H1 (cell line): ENCODE data around the gene OR2AP1. TPM values are rescaled to one million over a fixed set of nuclear protein-coding genes. Genes with fewer than 3 reads are reported as not detected.
A peak's percentile ranks its signal among the peaks of the same experiment; 100 is the strongest.
"Not testable (repeated sequence)": the region's sequence is repeated elsewhere in the genome, so short reads cannot be mapped to it uniquely, and the experiment has no call there.

Source experiments
- CTCF ChIA-PET: fragments of 300-600 bp; sonication (Branson Sonifier 250); formaldehyde crosslinking; loops from one replicate; lab custom pipeline; 2021; ENCODE audit not compliant: partially characterized antibody; lab: Charles Lee
- POLR2A ChIA-PET: fragments of 300-600 bp; sonication (Branson Sonifier 250); formaldehyde crosslinking; loops from one replicate; lab custom pipeline; 2021; ENCODE audit warnings: inconsistent platforms; ENCODE audit not compliant: partially characterized antibody; lab: Charles Lee
- DNase-seq, 2 experiments: peaks; one replicate each; pipeline versions ENCODE4 v3.0.0 to v3.0.0-alpha.2; 2010 to 2022; ENCODE audit warnings: low spot score in 2 of 2, low read depth in 1 of 2, mixed read lengths in 1 of 2
- FAIRE-seq: peaks from 2 replicates; lab custom pipeline; 2011; peaks lifted over from hg19 to GRCh38; lab: Jason Lieb, UNC
- H2AFZ ChIP-seq: 2 replicates; pipeline ENCODE4 v1.8.1; 2012; ENCODE audit warnings: low read length, inconsistent platforms
- H2AK5ac ChIP-seq: 2 replicates; pipeline ENCODE4 v1.6.1; 2013; ENCODE audit warnings: low read depth, low read length
- H2BK120ac ChIP-seq: replicated peaks from 2 replicates; pipeline ENCODE3; 2013; ENCODE audit warnings: low read depth, low read length, inconsistent platforms
- H2BK12ac ChIP-seq: 2 replicates; pipeline ENCODE4 v1.6.1; 2013; ENCODE audit warnings: low read depth, low read length
- H2BK15ac ChIP-seq: 2 replicates; pipeline ENCODE4 v1.6.1; 2013; ENCODE audit warnings: low read length
- H2BK20ac ChIP-seq: 2 replicates; pipeline ENCODE4 v1.6.1; 2013; ENCODE audit warnings: low read length
- H2BK5ac ChIP-seq: 2 replicates; pipeline ENCODE4 v1.6.1; 2013; ENCODE audit warnings: low read depth, low read length
- H3K14ac ChIP-seq: 2 replicates; pipeline ENCODE4 v1.6.1; 2013; ENCODE audit warnings: inconsistent platforms; ENCODE audit not compliant: insufficient read length
- H3K18ac ChIP-seq: 2 replicates; pipeline ENCODE4 v1.6.1; 2013; ENCODE audit warnings: low read length; ENCODE audit errors: extremely low read depth
- H3K23ac ChIP-seq: 2 replicates; pipeline ENCODE4 v1.6.1; 2013; ENCODE audit warnings: inconsistent platforms; ENCODE audit not compliant: insufficient read length
- H3K23me2 ChIP-seq: 2 replicates; pipeline ENCODE4 v1.6.1; 2013; ENCODE audit warnings: low read depth, low read length
- H3K27ac ChIP-seq: 2 replicates; pipeline ENCODE4 v1.6.1; 2011; ENCODE audit warnings: low read depth, low read length, inconsistent platforms
- H3K27me3 ChIP-seq, 4 experiments: replicated peaks in 1 of 4; 1 replicate in 1 of 4; 2 replicates in 3 of 4; pipeline versions ENCODE4 v1.6.1 to v1.8.1; 2011 to 2013; ENCODE audit warnings: low read length in 3 of 4, mild to moderate bottlenecking in 3 of 4, inconsistent platforms in 2 of 4, mixed read lengths in 2 of 4, moderate library complexity in 1 of 4; ENCODE audit not compliant: control insufficient read depth in 3 of 4, insufficient read depth in 3 of 4; ENCODE audit errors: extremely low read depth in 1 of 4
- H3K36me3 ChIP-seq, 4 experiments: 2 replicates each; pipeline versions ENCODE4 v1.6.1 to v1.8.1; 2011 to 2013; ENCODE audit warnings: mild to moderate bottlenecking in 4 of 4, low read length in 3 of 4, moderate library complexity in 2 of 4, control low read depth in 1 of 4, inconsistent platforms in 1 of 4; ENCODE audit not compliant: insufficient read depth in 4 of 4, control insufficient read depth in 2 of 4
- H3K4ac ChIP-seq: replicated peaks from 2 replicates; pipeline ENCODE3; 2013; ENCODE audit warnings: low read length, low read depth, mixed read lengths, inconsistent platforms; ENCODE audit not compliant: insufficient read length
- H3K4me1 ChIP-seq, 4 experiments: replicated peaks in 1 of 4; 1 replicate in 1 of 4; 2 replicates in 3 of 4; pipeline versions ENCODE4 v1.6.1 to v1.8.1; 2011 to 2013; ENCODE audit warnings: low read length in 3 of 4, inconsistent platforms in 2 of 4, mixed read lengths in 1 of 4; ENCODE audit not compliant: insufficient read depth in 4 of 4, control insufficient read depth in 3 of 4
- H3K4me2 ChIP-seq, 2 experiments: 2 replicates each; pipeline versions ENCODE4 v1.6.1 to v1.8.1; 2011 to 2013; ENCODE audit warnings: low read depth in 2 of 2, low read length in 2 of 2, control low read depth in 1 of 2, inconsistent platforms in 1 of 2, mild to moderate bottlenecking in 1 of 2; ENCODE audit not compliant: insufficient read depth in 1 of 2
- H3K4me3 ChIP-seq, 4 experiments: fragments of 200-600, 300-600 bp in 1 of 4; sonication (generic), shearing (Covaris generic), sonication (Bioruptor Twin) in 1 of 4; 2 replicates each; pipeline versions ENCODE4 v1.5.1 to v1.8.1; 2011 to 2016; ENCODE audit warnings: low read length in 4 of 4, low read depth in 3 of 4, control low read depth in 2 of 4, inconsistent platforms in 2 of 4, mild to moderate bottlenecking in 2 of 4, mixed read lengths in 1 of 4, moderate library complexity in 1 of 4; ENCODE audit not compliant: insufficient read depth in 2 of 4; ENCODE audit errors: extremely low read depth in 1 of 4
- H3K56ac ChIP-seq: replicated peaks from 2 replicates; pipeline ENCODE3; 2013; ENCODE audit warnings: low read depth, mild to moderate bottlenecking, mixed read lengths, low read length, inconsistent platforms; ENCODE audit not compliant: insufficient read length
- H3K79me1 ChIP-seq: 2 replicates; pipeline ENCODE4 v1.6.1; 2013; ENCODE audit warnings: low read depth, low read length, control low read depth
- H3K79me2 ChIP-seq, 2 experiments: 2 replicates each; pipeline versions ENCODE4 v1.6.1 to v1.8.1; 2012 to 2013; ENCODE audit warnings: low read length in 2 of 2, mild to moderate bottlenecking in 2 of 2, inconsistent platforms in 1 of 2; ENCODE audit not compliant: insufficient read depth in 2 of 2, control insufficient read depth in 1 of 2
- H3K9ac ChIP-seq, 4 experiments: replicated peaks in 1 of 4; 1 replicate in 1 of 4; 2 replicates in 3 of 4; pipeline versions ENCODE4 v1.6.1 to v1.8.1; 2011 to 2013; ENCODE audit warnings: low read depth in 3 of 4, low read length in 3 of 4, control low read depth in 2 of 4, mild to moderate bottlenecking in 2 of 4, moderate library complexity in 2 of 4, inconsistent platforms in 1 of 4; ENCODE audit errors: extremely low read depth in 1 of 4
- H3K9me3 ChIP-seq, 2 experiments: 2 replicates each; pipeline versions ENCODE4 v1.6.1 to v1.8.1; 2012 to 2013; ENCODE audit warnings: mild to moderate bottlenecking in 2 of 2, moderate library complexity in 2 of 2, control low read depth in 1 of 2, inconsistent platforms in 1 of 2, low read depth in 1 of 2, low read length in 1 of 2, mixed read lengths in 1 of 2; ENCODE audit not compliant: insufficient read depth in 2 of 2
- H4K20me1 ChIP-seq, 2 experiments: replicated peaks in 1 of 2; 2 replicates each; pipeline versions ENCODE3 to v1.8.1; 2011 to 2013; ENCODE audit warnings: inconsistent platforms in 2 of 2, low read length in 2 of 2, mild to moderate bottlenecking in 1 of 2; ENCODE audit not compliant: insufficient read depth in 2 of 2, control insufficient read depth in 1 of 2
- H4K5ac ChIP-seq: 2 replicates; pipeline ENCODE4 v1.6.1; 2013; ENCODE audit warnings: low read length, low read depth, mixed read lengths, inconsistent platforms; ENCODE audit not compliant: insufficient read length
- H4K8ac ChIP-seq: 2 replicates; pipeline ENCODE4 v1.8.0; 2013; ENCODE audit warnings: mild to moderate bottlenecking, moderate library complexity, low read length, inconsistent platforms; ENCODE audit not compliant: insufficient read depth; ENCODE audit errors: extremely low read depth
- H4K91ac ChIP-seq: replicated peaks from 2 replicates; pipeline ENCODE3; 2013; ENCODE audit warnings: low read length, mixed read lengths, inconsistent platforms; ENCODE audit not compliant: insufficient read length
- CTBP2 ChIP-seq: IDR thresholded peaks from 2 replicates; pipeline ENCODE4 v1.7.0; 2011; ENCODE audit warnings: borderline replicate concordance, mild to moderate bottlenecking, moderate library complexity, mixed read lengths, low read length; ENCODE audit not compliant: insufficient read depth, insufficient read length
- EP300 ChIP-seq, 2 experiments: IDR thresholded peaks; 1 replicate in 1 of 2; 2 replicates in 1 of 2; pipeline ENCODE4 v1.6.1; 2011 to 2012; ENCODE audit warnings: low read depth in 2 of 2, low read length in 2 of 2, mild to moderate bottlenecking in 2 of 2, borderline replicate concordance in 1 of 2, inconsistent platforms in 1 of 2, moderate library complexity in 1 of 2
- EZH2 ChIP-seq: fragments of 200-600 bp; sonication (generic); IDR thresholded peaks from 2 replicates; pipeline ENCODE4 v1.7.1; 2012; ENCODE audit warnings: low read depth, mild to moderate bottlenecking, moderate library complexity, low read length, inconsistent platforms; ENCODE audit not compliant: severe bottlenecking
- JUND ChIP-seq: IDR thresholded peaks from 2 replicates; pipeline ENCODE4 v1.6.1; 2011; ENCODE audit warnings: mild to moderate bottlenecking, improper control_type of control experiment, low read length
- SIX5 ChIP-seq: IDR thresholded peaks from 2 replicates; pipeline ENCODE4 v1.6.1; 2011; ENCODE audit warnings: mild to moderate bottlenecking, low read depth, low read length
- WGBS, 2 experiments: shearing (Covaris generic) in 1 of 2; methylation state at CpG; one replicate each; pipeline versions ENCODE4 v1.1.6 to v1.1.7; 2013 to 2015; ENCODE audit warnings: low lambda C conversion rate in 2 of 2, mixed read lengths in 2 of 2, inconsistent platforms in 1 of 2, low coverage in 1 of 2, missing lambda C conversion rate in 1 of 2; ENCODE audit not compliant: insufficient replicate concordance in 2 of 2, insufficient coverage in 1 of 2, insufficient read length in 1 of 2; ENCODE audit errors: extremely low coverage in 1 of 2, missing lambda C conversion rate in 1 of 2; 5-methylcytosine and 5-hydroxymethylcytosine counted together
- polyA plus RNA-seq, 7 experiments: library from polyadenylated mRNA; depleted of rRNA in 3 of 7; stranded (reverse) in 5 of 7; unstranded in 2 of 7; fragments of >200 nt in 5 of 7; fragments of 200-250 nt in 2 of 7; gene quantifications; 1 replicate in 5 of 7; 2 replicates in 1 of 7; 4 replicates in 1 of 7; pipeline versions ENCODE4 v1.2.1 to v1.2.3, GENCODE V29; 2011 to 2013; ENCODE audit warnings: missing spikeins in 2 of 7, mixed read lengths in 2 of 7
- total RNA-seq: library from RNA; stranded (reverse); fragmentation: NEBNext Ultra II Directional; extraction: Animal tissue kit (Norgen Biotek cat#: 25700); gene quantifications from 2 replicates; pipeline ENCODE4 v1.2.1, GENCODE V29; 2021

OR2AP1 gene
- total and polyA plus RNA-seq, 2 of the 8 experiments (the other 6 are each of a cell fraction or from before 2014, with no cell fraction given): not detected

DNA sequence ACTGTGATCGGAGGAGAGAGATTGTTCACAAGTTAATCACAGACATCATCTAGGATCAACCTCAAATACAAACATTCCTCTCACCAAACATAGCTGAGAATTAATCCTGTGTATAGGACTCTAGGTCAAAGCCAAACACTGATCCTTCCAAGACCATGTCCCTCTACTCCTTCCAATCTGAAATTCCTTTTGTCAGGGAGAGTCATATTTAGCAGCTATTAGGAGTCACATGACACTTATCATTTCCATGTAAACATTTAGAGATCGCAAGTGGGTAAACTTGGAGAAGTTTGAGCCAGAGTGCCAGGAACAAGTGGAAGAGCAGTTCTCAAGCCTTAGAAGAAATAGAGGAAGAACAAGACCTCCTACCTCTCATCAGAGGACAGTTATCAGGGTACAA lies 13.5 kb downstream of the OR2AP1 start (continued):
- no peak for TF ChIP-seq EZH2
- TF ChIP-seq EP300 (IDR thresholded peaks at IDR 0.05; ENCODE audit: borderline replicate concordance in 1 of 2, low read depth in 2 of 2, low read length in 2 of 2): no peak
- TF ChIP-seq JUND: no peak
- no peak for TF ChIP-seq SIX5
- no peak for TF ChIP-seq CTBP2

DNA sequence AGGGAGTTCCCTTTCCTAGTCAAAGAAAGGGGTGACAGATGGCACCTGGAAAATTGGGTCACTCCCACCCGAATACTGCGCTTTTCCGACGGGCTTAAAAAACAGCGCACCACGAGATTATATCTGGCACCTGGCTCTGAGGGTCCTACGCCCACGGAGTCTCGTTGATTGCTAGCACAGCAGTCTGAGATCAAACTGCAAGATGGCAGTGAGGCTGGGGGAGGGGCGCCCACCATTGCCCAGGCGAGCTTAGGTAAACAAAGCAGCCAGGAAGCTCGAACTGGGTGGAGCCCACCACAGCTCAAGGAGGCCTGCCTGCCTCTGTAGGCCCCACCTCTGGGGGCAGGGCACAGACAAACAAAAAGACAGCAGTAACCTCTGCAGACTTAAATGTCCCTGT lies 17.9 kb downstream of the OR2AP1 start:
- H3K23ac ChIP-seq, H4K20me1 ChIP-seq, H3K4ac ChIP-seq, H4K8ac ChIP-seq, H2AK5ac ChIP-seq, H3K23me2 ChIP-seq, H3K27ac ChIP-seq, H3K18ac ChIP-seq, FAIRE-seq, H3K9me3 ChIP-seq, H2AFZ ChIP-seq, H2BK20ac ChIP-seq, H4K91ac ChIP-seq, H4K5ac ChIP-seq, H3K56ac ChIP-seq, H2BK120ac ChIP-seq, H3K27me3 ChIP-seq, H3K4me3 ChIP-seq, H3K4me1 ChIP-seq, H2BK12ac ChIP-seq, H2BK5ac ChIP-seq, H3K14ac ChIP-seq, H3K36me3 ChIP-seq, H3K9ac ChIP-seq, CTCF ChIA-PET, POLR2A ChIA-PET, H3K79me2 ChIP-seq, H3K79me1 ChIP-seq, H3K4me2 ChIP-seq, H2BK15ac ChIP-seq: not testable (repeated sequence)
- DNase-seq: peak in 1 of 2 experiments; percentile 54
- WGBS, 2 experiments: 82% methylated on average over 11 of the region's 12 CpGs; no CpG with 5 or more reads in 1 of the 2 experiments
